WTC11 (cell line): ENCODE results near the gene SGSH. TPM values are rescaled to one million over a fixed set of nuclear protein-coding genes. Genes with fewer than 3 reads are reported as not detected.

ENCODE experiments used
- ATAC-seq: fragments of 200-7000 bp; cut with Tn5 transposase; 2 replicates; pipeline ENCODE4 v1.10.0; 2021; ENCODE audit warnings: mild to moderate bottlenecking, moderate library complexity
- CTCF ChIA-PET: fragments of 300-600 bp; sonication (Branson Sonifier 250); formaldehyde crosslinking; loops from one replicate; lab custom pipeline; 2021; ENCODE audit warnings: antibody characterized with exemption; lab: Charles Lee
- POLR2A ChIA-PET: fragments of 350-600 bp; sonication (Branson Sonifier 250); formaldehyde crosslinking; loops from one replicate; lab custom pipeline; 2021; ENCODE audit warnings: antibody characterized with exemption; lab: Charles Lee
- DNase-seq: peaks from one replicate; pipeline ENCODE4 v3.0.0; 2021; ENCODE audit warnings: low spot score
- H3K27ac Mint-ChIP-seq: 2 replicates; pipeline ENCODE4 v1.8.0; 2021; ENCODE audit warnings: mixed read lengths
- H3K27me3 Mint-ChIP-seq: 2 replicates; pipeline ENCODE4 v1.8.0; 2021; ENCODE audit warnings: low read depth, mild to moderate bottlenecking, moderate library complexity, mixed read lengths
- H3K36me3 Mint-ChIP-seq: 2 replicates; pipeline ENCODE4 v1.8.0; 2021; ENCODE audit warnings: mixed read lengths
- H3K4me1 Mint-ChIP-seq: 2 replicates; pipeline ENCODE4 v1.8.0; 2022; ENCODE audit warnings: mixed read lengths
- H3K4me3 Mint-ChIP-seq: 2 replicates; pipeline ENCODE4 v1.8.0; 2021; ENCODE audit warnings: mild to moderate bottlenecking, moderate library complexity, mixed read lengths
- H3K9me3 Mint-ChIP-seq: 2 replicates; pipeline ENCODE4 v1.8.0; 2021; ENCODE audit warnings: mixed read lengths
- ATF2 ChIP-seq: sonication (generic); formaldehyde crosslinking; IDR thresholded peaks from 2 replicates; pipeline ENCODE4 v1.8.1; 2022; ENCODE audit warnings: low read depth, missing genetic modification reagents, borderline replicate concordance
- ATF6 ChIP-seq: sonication (generic); formaldehyde crosslinking; IDR thresholded peaks from 2 replicates; pipeline ENCODE4 v1.8.1; 2023; ENCODE audit warnings: mild to moderate bottlenecking, missing genetic modification reagents
- CREB1 ChIP-seq: sonication (generic); formaldehyde crosslinking; IDR thresholded peaks from 2 replicates; pipeline ENCODE4 v1.8.0; 2023; ENCODE audit warnings: mild to moderate bottlenecking, missing genetic modification reagents
- CTCF ChIP-seq: fragments of 200-600 bp; IDR thresholded peaks from 2 replicates; pipeline ENCODE4 v1.8.0; 2022; ENCODE audit warnings: antibody characterized with exemption
- EMX1 ChIP-seq: fragments of 250-450 bp; sonication (Bioruptor Pico); IDR thresholded peaks from 2 replicates; pipeline ENCODE4 v1.8.0; 2021; ENCODE audit warnings: mild to moderate bottlenecking
- ERG ChIP-seq: fragments of 250-450 bp; sonication (Bioruptor Pico); IDR thresholded peaks from 2 replicates; pipeline ENCODE4 v1.8.0; 2021; ENCODE audit warnings: mild to moderate bottlenecking
- ESRRA ChIP-seq: sonication (generic); formaldehyde crosslinking; IDR thresholded peaks from 2 replicates; pipeline ENCODE4 v1.8.1; 2022; ENCODE audit warnings: mild to moderate bottlenecking, missing genetic modification reagents, borderline replicate concordance
- FOXJ3 ChIP-seq: sonication (generic); formaldehyde crosslinking; IDR thresholded peaks from 2 replicates; pipeline ENCODE4 v1.9.0; 2021; ENCODE audit warnings: missing genetic modification reagents, mild to moderate bottlenecking, borderline replicate concordance
- HMGXB4 ChIP-seq: sonication (generic); formaldehyde crosslinking; IDR thresholded peaks from 2 replicates; pipeline ENCODE4 v1.8.1; 2023; ENCODE audit warnings: mild to moderate bottlenecking, moderate library complexity, missing genetic modification reagents
- MLX ChIP-seq: sonication (generic); formaldehyde crosslinking; IDR thresholded peaks from 2 replicates; pipeline ENCODE4 v1.8.1; 2023; ENCODE audit warnings: mild to moderate bottlenecking, missing genetic modification reagents, moderate library complexity
- MYBL2 ChIP-seq: sonication (generic); formaldehyde crosslinking; IDR thresholded peaks from 2 replicates; pipeline ENCODE4 v1.8.1; 2023; ENCODE audit warnings: mild to moderate bottlenecking, moderate library complexity, missing genetic modification reagents
- NFE2L1 ChIP-seq: sonication (generic); formaldehyde crosslinking; IDR thresholded peaks from 2 replicates; pipeline ENCODE4 v1.8.1; 2023; ENCODE audit warnings: missing genetic modification reagents
- RELA ChIP-seq: sonication (generic); formaldehyde crosslinking; IDR thresholded peaks from 2 replicates; pipeline ENCODE4 v1.8.1; 2022; ENCODE audit warnings: missing genetic modification reagents, mild to moderate bottlenecking, borderline replicate concordance
- SOX15 ChIP-seq: fragments of 250-450 bp; sonication (Bioruptor Pico); IDR thresholded peaks from 2 replicates; pipeline ENCODE4 v1.9.0; 2021; ENCODE audit warnings: mild to moderate bottlenecking
- SP1 ChIP-seq: sonication (generic); formaldehyde crosslinking; conservative IDR thresholded peaks from 2 replicates; pipeline ENCODE4 v1.8.1; 2022; ENCODE audit warnings: missing genetic modification reagents
- ZBTB43 ChIP-seq: sonication (generic); formaldehyde crosslinking; IDR thresholded peaks from 2 replicates; pipeline ENCODE4 v1.8.1; 2023; ENCODE audit warnings: mild to moderate bottlenecking, missing genetic modification reagents
- ZNF121 ChIP-seq: sonication (generic); formaldehyde crosslinking; IDR thresholded peaks from 2 replicates; pipeline ENCODE4 v1.8.0; 2023; ENCODE audit warnings: missing genetic modification reagents
- ZNF416 ChIP-seq: fragments of 250-450 bp; sonication (Bioruptor Pico); IDR thresholded peaks from 2 replicates; pipeline ENCODE4 v1.9.0; 2021; ENCODE audit warnings: mild to moderate bottlenecking, inconsistent platforms
- total RNA-seq: library from RNA; stranded (reverse); gene quantifications from 3 replicates; pipeline ENCODE4 v1.2.3, GENCODE V29; 2021

The SGSH gene
- total RNA-seq, 1 experiment from 2014 or later, result 27.7 TPM

GRCh38 chr17:80195671-80196529 is 24.2 kb downstream of the SGSH start (continued):
- TF ChIP-seq RELA (CRISPR knock-in tag) (no peak), MYBL2 (CRISPR knock-in tag) (no peak), ZNF416 (CRISPR knock-in tag) (no peak), EMX1 (CRISPR knock-in tag) (no peak), ATF6 (no peak), ERG (CRISPR knock-in tag) (no peak), NFE2L1 (CRISPR knock-in tag) (no peak), MLX (0 out of 2 replicates have a peak, but pooled peaks have one; percentile 35), CTCF (peak; percentile 99), ZNF121 (CRISPR knock-in tag) (no peak), ESRRA (CRISPR knock-in tag) (no peak), FOXJ3 (CRISPR knock-in tag) (no peak), SP1 (CRISPR knock-in tag) (peak; percentile 41; the same call in 1 of the 2 replicates), CREB1 (CRISPR knock-in tag) (no peak), ZBTB43 (CRISPR knock-in tag) (0 out of 2 replicates have a peak, but pooled peaks have one; percentile 51)

- Mint-ChIP-seq H3K4me3 (no peak overlapping the region), H3K9me3 (no peaks in the 10 kb centered on the region), H3K27me3 (no peaks in the 10 kb centered on the region; the same call in 1 of the 2 replicates)
- DNase-seq, result no peak
- POLR2A ChIA-PET, result interaction anchor here (0.5 kb wide), 1 partner anchor 167 kb away, joined by 3 read pairs; no protein-coding TSS in a partner anchor
- TF ChIP-seq HMGXB4 (no peak), SOX15 (CRISPR knock-in tag) (no peak), ATF2 (CRISPR knock-in tag) (no peak)
- TF ChIP-seq, all 79 proteins: peak for 0
- Mint-ChIP-seq H3K4me1 (peaks cover 7% of the 10 kb centered on the region), H3K36me3 (no peaks in the 10 kb centered on the region), H3K27ac (no peak overlapping the region)
- CTCF ChIA-PET, result interaction anchor here (1.0 to 4.0 kb wide), 12 partner anchors 11 to 260 kb away, joined by 3 to 63 read pairs (median 6); partner anchors contain the start of gene SGSH
- no peak for ATAC-seq
These were observed 25.0 kb downstream of the SGSH start for GRCh38 chr17:80195141-80195540.
